ENCODE data around the gene SERP2. TPM values are rescaled to one million over a fixed set of nuclear protein-coding genes. Genes with fewer than 3 reads are reported as not detected.

SERP2 gene
- total RNA-seq, 2 donors from 2014 or later = 3.2 to 6.4 TPM

- DNase-seq (peak in 1 of 2 donors; percentile 63), ATAC-seq (peak; percentile 28)
- intact Hi-C loops (cut with DNase I, micrococcal nuclease) = no loop called here
Measured at GRCh38 chr13:44403461-44404056, 29.9 kb downstream of the SERP2 start.

GRCh38 chr13:44404261-44405132 is 30.9 kb downstream of the SERP2 start:
- peak in 1 of 2 donors; percentile 61 for DNase-seq
- ATAC-seq = peak; percentile 55

GRCh38 chr13:44406617-44407016 is 33.0 kb downstream of the SERP2 start:
- no peak for ATAC-seq
- intact Hi-C loops (cut with DNase I, micrococcal nuclease) = no loop called here
- no peak for DNase-seq

More at GRCh38 chr13:44404261-44405132, 30.9 kb downstream of the SERP2 start:
- intact Hi-C loops (cut with DNase I, micrococcal nuclease) = no loop called here

- ATAC-seq (no peak), DNase-seq (no peak)
- intact Hi-C loops (cut with DNase I, micrococcal nuclease) = no loop called here
Measured at GRCh38 chr13:44407379-44407778, 33.8 kb downstream of the SERP2 start.

GRCh38 chr13:44407891-44408290 is 34.3 kb downstream of the SERP2 start:
- DNase-seq (no peak), ATAC-seq (no peak)
- intact Hi-C loops (cut with DNase I, micrococcal nuclease) = no loop called here

GRCh38 chr13:44409595-44409994 is 36.0 kb downstream of the SERP2 start:
- no peak for DNase-seq
- ATAC-seq = no peak
- intact Hi-C loops (cut with DNase I, micrococcal nuclease) = no loop called here

- DNase-seq (no peak), ATAC-seq (peak; percentile 25)
- intact Hi-C loops (cut with DNase I, micrococcal nuclease) = no loop called here
Measured at GRCh38 chr13:44410328-44410859, 36.8 kb downstream of the SERP2 start.

- intact Hi-C loops (cut with DNase I, micrococcal nuclease) = no loop called here
- no peak for ATAC-seq
- DNase-seq = no peak
Measured at GRCh38 chr13:44411841-44412240, 38.2 kb downstream of the SERP2 start.

- ATAC-seq = no peak
- intact Hi-C loops (cut with DNase I, micrococcal nuclease) = no loop called here
Measured at GRCh38 chr13:44412346-44412935, 38.8 kb downstream of the SERP2 start.

GRCh38 chr13:44413095-44413494 is 39.5 kb downstream of the SERP2 start:
- no peak for ATAC-seq
- DNase-seq = no peak
- intact Hi-C loops (cut with DNase I, micrococcal nuclease) = no loop called here

More at GRCh38 chr13:44412346-44412935, 38.8 kb downstream of the SERP2 start:
- no peak for DNase-seq

- no peak for DNase-seq
- peak; percentile 21 for ATAC-seq
- intact Hi-C loops (cut with DNase I, micrococcal nuclease) = no loop called here
Measured at GRCh38 chr13:44414716-44415115, 41.1 kb downstream of the SERP2 start.

- intact Hi-C loops (cut with DNase I, micrococcal nuclease) = no loop called here
- DNase-seq = no peak
- ATAC-seq = no peak
Measured at GRCh38 chr13:44415815-44416214, 42.2 kb downstream of the SERP2 start.

- ATAC-seq (no peak), DNase-seq (no peak)
- intact Hi-C loops (cut with DNase I, micrococcal nuclease) = no loop called here
Measured at GRCh38 chr13:44416301-44416700, 42.7 kb downstream of the SERP2 start.

GRCh38 chr13:44416744-44417143 is 43.1 kb downstream of the SERP2 start:
- DNase-seq (no peak), ATAC-seq (no peak)
- intact Hi-C loops (cut with DNase I, micrococcal nuclease) = no loop called here

- DNase-seq (no peak), ATAC-seq (no peak)
- intact Hi-C loops (cut with DNase I, micrococcal nuclease) = no loop called here
Measured at GRCh38 chr13:44417446-44417845, 43.8 kb downstream of the SERP2 start.

- DNase-seq = no peak
- no peak for ATAC-seq
- intact Hi-C loops (cut with DNase I, micrococcal nuclease) = no loop called here
Measured at GRCh38 chr13:44417876-44418275, 44.3 kb downstream of the SERP2 start.

- intact Hi-C loops (cut with DNase I, micrococcal nuclease) = no loop called here
- ATAC-seq = no peak
- no peak for DNase-seq
Measured at GRCh38 chr13:44420376-44421220, 47.0 kb downstream of the SERP2 start.

- intact Hi-C loops (cut with DNase I, micrococcal nuclease) = no loop called here
- ATAC-seq (no peak), DNase-seq (no peak)
Measured at GRCh38 chr13:44421853-44422525, 48.4 kb downstream of the SERP2 start.

Measured in left colon (tissue), 2 donors.